Measurements from ENCODE around the gene DPEP1. TPM values are rescaled to one million over a fixed set of nuclear protein-coding genes. Genes with fewer than 3 reads are reported as not detected.

DPEP1 gene
- total and polyA plus RNA-seq, 2 experiments from 2014 or later = 1.7 to 2.3 TPM

GRCh38 chr16:89639385-89639784 lies 25.9 kb downstream of the DPEP1 start (continued):
- TF ChIP-seq JUNB (IDR thresholded peaks at IDR 0.05; ENCODE audit: unreplicated experiment) = no peak
- TF ChIP-seq EZH2 (IDR thresholded peaks at IDR 0.05; ENCODE audit: low read depth, unreplicated experiment) = no peak

GRCh38 chr16:89641458-89642119 lies 28.1 kb downstream of the DPEP1 start:
- Histone ChIP-seq H3K9me2 (ENCODE audit: insufficient read depth) (no peaks in the 10 kb centered on the region), H2AFZ (no peak overlapping the region), H3K27ac (ENCODE audit: low read depth) (no peak overlapping the region), H3K4me3 (no peak overlapping the region), H3K36me3 (ENCODE audit: insufficient read depth) (no peaks in the 10 kb centered on the region), H3K4me1 (ENCODE audit: insufficient read depth) (no peaks in the 10 kb centered on the region), H4K20me1 (replicated peaks; ENCODE audit: insufficient read depth) (0 out of 2 replicates have a peak, but pooled peaks cover 3% of the 10 kb centered on the region), H3K4me2 (no peak overlapping the region), H3F3A (replicated peaks; ENCODE audit: low read depth) (peaks cover 4% of the 10 kb centered on the region; the same call in 1 of the 2 replicates), H3K27me3 (ENCODE audit: insufficient read depth) (no peaks in the 10 kb centered on the region), H3K79me2 (replicated peaks; ENCODE audit: insufficient read depth) (no peaks in the 10 kb centered on the region)
- H3K4me3 Mint-ChIP-seq = no peak overlapping the region
- no peak overlapping the region for H3K27ac Mint-ChIP-seq
- H3K27me3 Mint-ChIP-seq (ENCODE audit: insufficient read depth, low read depth, poor library complexity) = peaks cover 14% of the 10 kb centered on the region
- no peaks in the 10 kb centered on the region; the same call in 2 of the 3 replicates for H3K9me3 Mint-ChIP-seq
- peaks cover 10% of the 10 kb centered on the region for H3K36me3 Mint-ChIP-seq (ENCODE audit: low read depth)
- peaks cover 6% of the 10 kb centered on the region; the same call in 2 of the 3 replicates for H3K4me1 Mint-ChIP-seq
- peak; percentile 12; the same call in 2 of the 3 replicates for ATAC-seq
- DNase-seq (ENCODE audit: low spot score) = peak; percentile 66
- no peak for TF ChIP-seq ZNF114 (CRISPR knock-in tag; IDR thresholded peaks at IDR 0.05)
- TF ChIP-seq JUNB (IDR thresholded peaks at IDR 0.05; ENCODE audit: unreplicated experiment) = no peak
- TF ChIP-seq ETS1 (IDR thresholded peaks at IDR 0.05) = no peak
- no peak for TF ChIP-seq STAT1 (IDR thresholded peaks at IDR 0.05; ENCODE audit: unreplicated experiment)
- TF ChIP-seq ZNF331 (CRISPR knock-in tag; IDR thresholded peaks at IDR 0.05; ENCODE audit: low read depth) = no peak
- TF ChIP-seq CTCF (conservative IDR thresholded peaks at IDR 0.05; ENCODE audit: low read depth in 2 of 2) = no peak
- no peak for TF ChIP-seq ZNF462 (CRISPR knock-in tag; IDR thresholded peaks at IDR 0.05)
- no peak for TF ChIP-seq CREB1 (CRISPR knock-in tag; IDR thresholded peaks at IDR 0.05; ENCODE audit: low read depth)
- TF ChIP-seq EZH2phosphoT487 (IDR thresholded peaks at IDR 0.05; ENCODE audit: unreplicated experiment) = no peak
- no peak for TF ChIP-seq EZH2 (IDR thresholded peaks at IDR 0.05; ENCODE audit: low read depth, unreplicated experiment)
- no peak for TF ChIP-seq POLR2AphosphoS5 (IDR thresholded peaks at IDR 0.05; ENCODE audit: low read depth)
- no peak for TF ChIP-seq REST (IDR thresholded peaks at IDR 0.05; ENCODE audit: unreplicated experiment)

Data from GM23338 (cell line).